Measurements from ENCODE around the gene RASA3. TPM values are rescaled to one million over a fixed set of nuclear protein-coding genes. Genes with fewer than 3 reads are reported as not detected.

Gene RASA3
- total RNA-seq, 1 donor from 2014 or later, result 41.1 TPM

DNA sequence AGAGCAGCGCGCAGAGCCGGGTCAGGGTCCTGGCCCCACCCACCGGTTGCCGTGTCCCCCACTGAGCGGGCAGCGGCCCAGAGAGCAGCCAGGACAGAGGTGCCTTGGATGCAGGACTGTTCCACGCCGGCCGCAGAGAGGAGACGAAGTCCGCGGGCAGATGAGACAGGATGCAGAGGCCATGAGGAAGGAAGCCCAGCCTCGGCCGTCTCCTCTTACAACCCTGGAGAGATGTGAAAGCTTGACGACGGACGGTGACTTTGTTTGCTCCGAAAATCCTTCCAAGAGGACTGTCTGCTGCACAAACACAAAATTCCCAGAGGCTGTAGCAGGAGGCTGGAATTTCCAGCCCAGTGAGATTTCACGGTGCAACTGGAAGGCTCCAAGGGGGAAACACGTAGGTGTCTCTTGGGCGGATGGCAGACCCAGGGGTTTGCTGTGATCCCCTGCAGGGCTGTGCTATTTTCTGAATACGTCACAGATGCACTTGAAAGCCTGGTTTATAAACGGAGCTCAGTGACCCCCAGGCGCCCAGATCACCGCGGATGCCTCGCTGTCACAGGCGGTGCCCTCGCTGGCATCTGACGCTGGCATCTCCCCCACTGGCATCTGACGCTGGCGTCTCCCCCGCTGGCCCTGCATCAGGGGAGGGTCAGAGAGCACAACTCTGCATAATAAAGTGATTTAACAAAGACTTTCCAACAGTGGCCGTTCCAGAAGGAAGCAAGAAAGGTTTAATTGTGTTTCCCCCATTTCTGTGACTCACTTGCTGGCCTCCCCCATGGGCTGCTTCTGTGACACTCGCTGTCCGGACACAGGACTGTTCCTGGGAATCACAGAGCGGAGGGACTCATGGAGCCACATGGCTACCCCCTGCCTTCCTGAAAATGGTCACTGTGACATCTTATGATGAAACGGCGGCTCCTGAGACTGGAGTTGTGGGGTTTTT lies 96.6 kb downstream of the RASA3 start:
- Histone ChIP-seq H3K4me1 (ENCODE audit: insufficient read depth, low read length) (peaks cover 49% of the 10 kb centered on the region), H3K27ac (ENCODE audit: low read depth, low read length) (peak overlapping the region; percentile 58), H4K20me1 (ENCODE audit: insufficient read depth, low read length) (peaks cover 90% of the 10 kb centered on the region), H3K4me2 (ENCODE audit: low read length) (peak overlapping the region; percentile 75), H2AFZ (ENCODE audit: low read depth, low read length) (no peak overlapping the region), H3K4me3 (ENCODE audit: insufficient read depth, low read depth, low read length) (peak overlapping the region; percentile 4), H3K27me3 (ENCODE audit: insufficient read depth, low read length) (no peaks in the 10 kb centered on the region), H3K9me3 (ENCODE audit: insufficient read depth, low read depth, low read length) (no peaks in the 10 kb centered on the region), H3K36me3 (ENCODE audit: insufficient read depth, low read length) (peaks cover 7% of the 10 kb centered on the region), H3K79me2 (ENCODE audit: insufficient read depth, low read length) (peaks cover 94% of the 10 kb centered on the region), H3K9ac (ENCODE audit: low read length) (peak overlapping the region; percentile 53)
- TF ChIP-seq EZH2 (IDR thresholded peaks at IDR 0.05; ENCODE audit: insufficient read depth, low read length), result no peak
- no peak for TF ChIP-seq CTCF (IDR thresholded peaks at IDR 0.05; ENCODE audit: insufficient read depth, low read depth, low read length)
- Mint-ChIP-seq H3K27me3 (ENCODE audit: low read depth, unreplicated experiment) (no peaks in the 10 kb centered on the region), H3K4me3 (ENCODE audit: unreplicated experiment) (no peak overlapping the region), H3K4me1 (ENCODE audit: low read depth, unreplicated experiment) (peaks cover 21% of the 10 kb centered on the region), H3K27ac (ENCODE audit: unreplicated experiment) (no peak overlapping the region), H3K36me3 (ENCODE audit: low read depth, unreplicated experiment) (peaks cover 14% of the 10 kb centered on the region), H3K9me3 (ENCODE audit: unreplicated experiment) (peaks cover 1% of the 10 kb centered on the region)
- DNase-seq (ENCODE audit: low read depth) (peak; percentile 46), FAIRE-seq (no peak)

DNA sequence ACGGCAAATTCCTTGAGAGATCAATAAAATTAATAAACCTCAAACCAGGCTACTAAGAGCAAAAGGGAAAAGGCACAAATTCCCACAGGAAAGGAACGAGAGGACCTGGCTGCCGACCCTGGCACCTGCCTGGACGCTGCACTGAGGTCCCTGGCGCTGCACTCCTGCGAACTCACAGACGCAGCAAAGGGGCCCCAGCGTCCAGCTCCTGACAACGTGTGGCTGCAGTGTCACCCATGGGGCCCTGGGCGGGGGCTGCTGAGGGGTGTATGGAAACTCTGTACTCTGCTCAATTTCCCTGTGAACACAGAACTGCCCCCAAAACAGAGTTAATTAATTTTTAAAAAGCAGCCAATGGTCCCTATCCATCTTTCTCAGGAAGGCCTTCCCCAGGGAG lies 97.2 kb downstream of the RASA3 start:
- H3K36me3 Mint-ChIP-seq (ENCODE audit: low read depth, unreplicated experiment), result peaks cover 12% of the 10 kb centered on the region
- no peak for FAIRE-seq
- TF ChIP-seq CTCF (IDR thresholded peaks at IDR 0.05; ENCODE audit: insufficient read depth, low read depth, low read length), result no peak
- TF ChIP-seq EZH2 (IDR thresholded peaks at IDR 0.05; ENCODE audit: insufficient read depth, low read length), result no peak
- no peak overlapping the region for H2AFZ ChIP-seq (ENCODE audit: low read depth, low read length)
- H3K4me3 ChIP-seq (ENCODE audit: insufficient read depth, low read depth, low read length), result no peak overlapping the region
- peak overlapping the region; percentile 53 for H3K9ac ChIP-seq (ENCODE audit: low read length)
- no peaks in the 10 kb centered on the region for H3K27me3 Mint-ChIP-seq (ENCODE audit: low read depth, unreplicated experiment)
- H4K20me1 ChIP-seq (ENCODE audit: insufficient read depth, low read length), result peaks cover 94% of the 10 kb centered on the region
- H3K9me3 Mint-ChIP-seq (ENCODE audit: unreplicated experiment), result peaks cover 1% of the 10 kb centered on the region
- H3K4me3 Mint-ChIP-seq (ENCODE audit: unreplicated experiment), result no peak overlapping the region
- H3K4me1 ChIP-seq (ENCODE audit: insufficient read depth, low read length), result peaks cover 49% of the 10 kb centered on the region
- no peak overlapping the region for H3K27ac Mint-ChIP-seq (ENCODE audit: unreplicated experiment)
- H3K36me3 ChIP-seq (ENCODE audit: insufficient read depth, low read length), result peaks cover 11% of the 10 kb centered on the region
- H3K9me3 ChIP-seq (ENCODE audit: insufficient read depth, low read depth, low read length), result no peaks in the 10 kb centered on the region
- DNase-seq (ENCODE audit: low read depth), result no peak
- peak overlapping the region; percentile 75 for H3K4me2 ChIP-seq (ENCODE audit: low read length)
- H3K27ac ChIP-seq (ENCODE audit: low read depth, low read length), result peak overlapping the region; percentile 58
- peaks cover 21% of the 10 kb centered on the region for H3K4me1 Mint-ChIP-seq (ENCODE audit: low read depth, unreplicated experiment)
- no peaks in the 10 kb centered on the region for H3K27me3 ChIP-seq (ENCODE audit: insufficient read depth, low read length)
- peaks cover 96% of the 10 kb centered on the region for H3K79me2 ChIP-seq (ENCODE audit: insufficient read depth, low read length)

DNA sequence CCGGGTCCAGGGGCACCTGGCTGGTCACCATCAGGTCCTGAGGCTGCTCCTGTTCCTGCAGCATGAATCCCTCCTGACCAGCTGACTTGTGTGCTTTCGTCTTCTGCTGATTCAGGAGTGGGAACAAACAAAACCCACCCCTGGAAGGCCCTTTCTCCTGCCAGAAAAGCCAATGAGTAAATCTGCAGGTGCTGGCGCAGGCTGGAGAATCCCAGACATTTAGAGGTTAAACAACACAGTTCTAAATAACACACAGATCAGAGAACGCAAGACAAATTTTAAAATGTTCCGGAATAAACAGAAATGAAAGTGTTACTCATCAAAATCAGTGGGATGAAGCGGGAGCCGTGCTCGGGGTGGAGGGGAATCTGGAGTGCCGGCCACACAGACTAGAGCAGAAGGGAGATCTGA lies 97.9 kb downstream of the RASA3 start:
- Histone ChIP-seq H3K36me3 (ENCODE audit: insufficient read depth, low read length) (peaks cover 12% of the 10 kb centered on the region), H3K79me2 (ENCODE audit: insufficient read depth, low read length) (peaks cover 96% of the 10 kb centered on the region), H3K27me3 (ENCODE audit: insufficient read depth, low read length) (no peaks in the 10 kb centered on the region), H3K4me1 (ENCODE audit: insufficient read depth, low read length) (peaks cover 49% of the 10 kb centered on the region), H3K9ac (ENCODE audit: low read length) (peak overlapping the region; percentile 53), H2AFZ (ENCODE audit: low read depth, low read length) (no peak overlapping the region), H3K4me3 (ENCODE audit: insufficient read depth, low read depth, low read length) (no peak overlapping the region), H3K9me3 (ENCODE audit: insufficient read depth, low read depth, low read length) (no peaks in the 10 kb centered on the region), H4K20me1 (ENCODE audit: insufficient read depth, low read length) (peaks cover 94% of the 10 kb centered on the region), H3K27ac (ENCODE audit: low read depth, low read length) (peak overlapping the region; percentile 29), H3K4me2 (ENCODE audit: low read length) (peak overlapping the region; percentile 75)
- no peak for TF ChIP-seq EZH2 (IDR thresholded peaks at IDR 0.05; ENCODE audit: insufficient read depth, low read length)
- TF ChIP-seq CTCF (IDR thresholded peaks at IDR 0.05; ENCODE audit: insufficient read depth, low read depth, low read length), result no peak
- Mint-ChIP-seq H3K9me3 (ENCODE audit: unreplicated experiment) (peaks cover 1% of the 10 kb centered on the region), H3K27me3 (ENCODE audit: low read depth, unreplicated experiment) (no peaks in the 10 kb centered on the region), H3K27ac (ENCODE audit: unreplicated experiment) (peak overlapping the region; percentile 44), H3K36me3 (ENCODE audit: low read depth, unreplicated experiment) (peaks cover 14% of the 10 kb centered on the region), H3K4me1 (ENCODE audit: low read depth, unreplicated experiment) (peaks cover 21% of the 10 kb centered on the region), H3K4me3 (ENCODE audit: unreplicated experiment) (peak overlapping the region; percentile 20)
- FAIRE-seq, result no peak
- DNase-seq (ENCODE audit: low read depth), result peak; percentile 57

Data from astrocyte (in vitro differentiated cells and primary cell).